Trophoblast cell (in vitro differentiated cells and primary cell): ENCODE results near the gene CNDP2.

Experiments
- DNase-seq, 2 donors: peaks; one replicate each; pipeline ENCODE4 v3.0.0-alpha.2; 2016
- H2AFZ ChIP-seq: 2 replicates; pipeline ENCODE4 v1.6.1; 2013; ENCODE audit warnings: low read length, moderate library complexity, mild to moderate bottlenecking; ENCODE audit not compliant: insufficient read depth, poor library complexity
- H2AK5ac ChIP-seq: 2 replicates; pipeline ENCODE4 v1.6.1; 2013; ENCODE audit warnings: mild to moderate bottlenecking, low read length
- H2BK120ac ChIP-seq: 2 replicates; pipeline ENCODE4 v1.6.1; 2013; ENCODE audit warnings: low read length, mild to moderate bottlenecking, moderate library complexity; ENCODE audit not compliant: insufficient read depth, poor library complexity
- H2BK12ac ChIP-seq: 2 replicates; pipeline ENCODE4 v1.6.1; 2013; ENCODE audit warnings: mild to moderate bottlenecking, low read length, moderate library complexity
- H2BK5ac ChIP-seq: 2 replicates; pipeline ENCODE4 v1.6.1; 2013; ENCODE audit warnings: low read length, low read depth, moderate library complexity, mild to moderate bottlenecking; ENCODE audit not compliant: poor library complexity
- H3K14ac ChIP-seq: 2 replicates; pipeline ENCODE4 v1.6.1; 2013; ENCODE audit warnings: mild to moderate bottlenecking, low read length
- H3K18ac ChIP-seq: 2 replicates; pipeline ENCODE4 v1.6.1; 2013; ENCODE audit warnings: mild to moderate bottlenecking, low read length
- H3K23ac ChIP-seq: 2 replicates; pipeline ENCODE4 v1.6.1; 2013; ENCODE audit warnings: low read length
- H3K27ac ChIP-seq: 2 replicates; pipeline ENCODE4 v1.5.1; 2013; ENCODE audit warnings: low read depth, mild to moderate bottlenecking, inconsistent platforms, low read length, moderate library complexity
- H3K27me3 ChIP-seq: 2 replicates; pipeline ENCODE4 v1.6.1; 2013; ENCODE audit warnings: inconsistent platforms, mild to moderate bottlenecking, low read length, moderate library complexity; ENCODE audit not compliant: insufficient read depth
- H3K36me3 ChIP-seq, 2 experiments: 1 replicate in 1 of 2; 2 replicates in 1 of 2; pipeline ENCODE4 v1.6.1; 2013; ENCODE audit warnings: low read length in 2 of 2, mild to moderate bottlenecking in 2 of 2, moderate library complexity in 1 of 2; ENCODE audit not compliant: insufficient read depth in 2 of 2, control insufficient read depth in 1 of 2
- H3K4ac ChIP-seq: 2 replicates; pipeline ENCODE4 v1.6.1; 2013; ENCODE audit warnings: low read depth, mild to moderate bottlenecking, low read length, moderate library complexity
- H3K4me1 ChIP-seq, 2 experiments: 1 replicate in 1 of 2; 2 replicates in 1 of 2; pipeline ENCODE4 v1.6.1; 2013; ENCODE audit warnings: low read length in 2 of 2, mild to moderate bottlenecking in 2 of 2, moderate library complexity in 1 of 2; ENCODE audit not compliant: insufficient read depth in 2 of 2, control insufficient read depth in 1 of 2
- H3K4me2 ChIP-seq: 2 replicates; pipeline ENCODE4 v1.6.1; 2013; ENCODE audit warnings: inconsistent platforms, mild to moderate bottlenecking, low read length, moderate library complexity
- H3K4me3 ChIP-seq: 2 replicates; pipeline ENCODE4 v1.5.1; 2013; ENCODE audit warnings: mild to moderate bottlenecking, low read depth, low read length, inconsistent platforms
- H3K79me1 ChIP-seq: one replicate; pipeline ENCODE4 v1.6.1; 2013; ENCODE audit warnings: low read length
- H3K79me2 ChIP-seq: 2 replicates; pipeline ENCODE4 v1.6.1; 2013; ENCODE audit warnings: low read length, mild to moderate bottlenecking; ENCODE audit not compliant: control insufficient read depth, insufficient read depth, poor library complexity
- H3K9ac ChIP-seq: 2 replicates; pipeline ENCODE4 v1.6.1; 2013; ENCODE audit warnings: mild to moderate bottlenecking, low read length
- H3K9me3 ChIP-seq: 2 replicates; pipeline ENCODE4 v1.6.1; 2013; ENCODE audit warnings: low read depth, mild to moderate bottlenecking, control low read depth, inconsistent platforms, low read length; ENCODE audit not compliant: insufficient read depth
- H4K12ac ChIP-seq: 2 replicates; pipeline ENCODE4 v1.6.1; 2013; ENCODE audit warnings: low read depth, mild to moderate bottlenecking, low read length, moderate library complexity
- H4K8ac ChIP-seq: 2 replicates; pipeline ENCODE4 v1.6.1; 2013; ENCODE audit warnings: low read depth, mild to moderate bottlenecking, low read length, moderate library complexity
- H4K91ac ChIP-seq: one replicate; pipeline ENCODE4 v1.6.1; 2013; ENCODE audit warnings: low read depth, mild to moderate bottlenecking, low read length, moderate library complexity
- WGBS: extraction: QIAGEN DNeasy Blood & Tissue Kit; methylation state at CpG from one replicate; pipeline ENCODE4 v1.1.7; 2013; ENCODE audit warnings: missing lambda C conversion rate; ENCODE audit not compliant: insufficient read length, insufficient coverage; ENCODE audit errors: extremely low coverage; 5-methylcytosine and 5-hydroxymethylcytosine counted together

The CNDP2 gene

DNA sequence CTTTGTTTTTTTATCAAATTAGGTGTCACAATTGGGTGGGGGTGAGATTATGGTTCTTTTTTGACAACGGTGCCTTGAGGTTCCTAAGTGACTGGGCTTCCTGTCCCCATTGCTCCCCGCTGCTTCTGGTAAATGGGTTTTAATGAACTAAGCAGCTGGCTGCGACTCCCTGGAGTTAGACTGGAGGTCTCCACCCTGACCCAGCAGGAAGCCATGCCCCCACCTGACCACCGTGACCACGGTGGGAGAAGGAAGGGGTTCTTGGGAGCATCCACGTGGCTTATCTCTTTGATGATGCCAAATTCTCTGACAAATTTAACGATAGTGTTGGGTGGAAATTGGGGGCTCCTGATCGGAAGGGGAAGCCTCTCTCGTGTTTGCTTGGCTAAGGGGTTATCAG, 12.2 kb downstream of the CNDP2 start:
- Histone ChIP-seq H2BK120ac (no peak overlapping the region), H3K4me3 (no peak overlapping the region), H3K4me1 (peaks cover 0 to 2% of the 10 kb centered on the region in 2 experiments), H3K9me3 (no peaks in the 10 kb centered on the region), H3K4me2 (no peak overlapping the region), H4K91ac (no peak overlapping the region), H2BK5ac (no peak overlapping the region), H3K36me3 (peaks cover 82 to 83% of the 10 kb centered on the region in 2 experiments), H3K23ac (no peak overlapping the region), H3K27ac (no peak overlapping the region), H3K9ac (no peak overlapping the region), H3K4ac (no peak overlapping the region), H2BK12ac (no peak overlapping the region), H3K14ac (no peak overlapping the region), H2AK5ac (no peak overlapping the region), H4K12ac (no peak overlapping the region), H3K27me3 (no peaks in the 10 kb centered on the region), H4K8ac (no peak overlapping the region), H3K18ac (no peak overlapping the region), H3K79me2 (peaks cover 3% of the 10 kb centered on the region), H2AFZ (no peak overlapping the region), H3K79me1 (no peaks in the 10 kb centered on the region)
- no peak for DNase-seq
- WGBS, result no CpG with 5 or more reads among the region's 9 CpGs

DNA sequence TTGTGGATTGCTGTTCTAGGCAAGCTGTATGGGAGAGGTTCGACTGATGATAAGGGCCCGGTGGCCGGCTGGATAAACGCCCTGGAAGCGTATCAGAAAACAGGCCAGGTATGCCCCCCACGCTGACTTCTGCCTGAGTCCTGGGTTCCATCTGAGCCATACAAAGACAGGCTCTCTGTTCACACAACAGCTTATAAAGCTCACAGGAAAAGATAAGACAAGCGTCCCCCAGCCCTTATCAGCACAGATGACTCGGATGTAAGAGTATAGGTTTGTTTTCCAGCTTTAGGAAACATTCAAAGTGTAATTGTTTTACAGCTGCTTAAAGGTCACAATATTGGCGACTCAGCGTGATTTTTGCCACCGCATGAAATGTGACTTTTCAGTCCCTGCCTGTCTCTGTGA, 12.7 kb downstream of the CNDP2 start:
- Histone ChIP-seq H3K79me2 (peaks cover 3% of the 10 kb centered on the region), H3K4me1 (peaks cover 0 to 2% of the 10 kb centered on the region in 2 experiments), H3K14ac (no peak overlapping the region), H2BK5ac (no peak overlapping the region), H3K4ac (no peak overlapping the region), H4K91ac (no peak overlapping the region), H3K23ac (no peak overlapping the region), H3K36me3 (peaks cover 83% of the 10 kb centered on the region in 2 experiments), H3K27ac (no peak overlapping the region), H3K9me3 (no peaks in the 10 kb centered on the region), H4K8ac (no peak overlapping the region), H2AK5ac (no peak overlapping the region), H3K27me3 (no peaks in the 10 kb centered on the region), H2BK12ac (no peak overlapping the region), H3K4me3 (no peak overlapping the region), H3K79me1 (no peaks in the 10 kb centered on the region), H4K12ac (no peak overlapping the region), H3K9ac (no peak overlapping the region), H3K4me2 (no peak overlapping the region), H2BK120ac (no peak overlapping the region), H3K18ac (no peak overlapping the region), H2AFZ (no peak overlapping the region)
- WGBS, result no CpG with 5 or more reads among the region's 11 CpGs
- no peak for DNase-seq

DNA sequence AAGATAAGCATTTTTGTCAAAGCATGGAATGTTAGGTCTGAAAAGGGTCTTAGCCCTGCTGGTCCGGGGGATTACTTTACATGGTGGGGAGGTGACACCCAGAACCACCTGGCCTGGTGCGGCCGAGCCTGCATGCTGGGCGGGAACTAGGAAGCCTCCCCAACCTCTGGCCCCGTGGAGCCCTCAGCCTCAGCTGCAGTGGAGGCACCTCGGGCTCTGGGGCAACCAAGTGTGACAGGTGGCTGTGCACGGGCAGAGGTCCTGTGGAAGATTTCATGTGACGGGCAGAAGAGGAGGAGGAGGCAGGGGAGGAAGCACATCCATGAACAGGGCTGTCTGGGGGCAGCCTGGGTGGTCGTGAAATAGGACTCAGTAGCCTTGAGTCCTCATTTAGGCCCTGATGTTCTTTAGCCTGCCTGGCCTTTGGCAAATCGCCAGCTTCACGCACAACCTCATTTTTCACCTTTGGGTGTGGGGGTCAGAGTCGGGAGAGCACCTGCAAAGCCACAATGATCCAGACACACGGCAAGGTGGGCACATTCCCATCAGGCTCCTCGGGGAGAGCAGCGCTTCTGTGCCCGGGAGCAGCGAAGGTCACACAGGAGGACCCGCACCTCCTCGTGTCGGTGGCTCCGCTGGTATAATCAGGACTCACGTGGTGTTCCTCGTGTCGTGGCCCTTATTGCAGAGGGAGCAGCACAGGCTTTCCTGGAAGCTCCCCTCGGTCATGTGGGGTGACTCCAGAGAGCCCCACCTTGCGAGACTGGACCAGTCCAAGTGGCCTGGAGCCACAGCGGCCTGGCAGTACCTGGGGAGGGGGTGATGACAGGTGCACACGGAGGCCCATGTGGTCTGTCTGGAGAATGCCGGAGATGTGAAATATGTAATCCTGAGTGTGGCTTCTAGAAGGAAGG, 13.9 kb downstream of the CNDP2 start:
- Histone ChIP-seq H4K8ac (no peak overlapping the region), H3K23ac (no peak overlapping the region), H3K14ac (no peak overlapping the region), H2BK120ac (no peak overlapping the region), H2BK12ac (no peak overlapping the region), H3K4ac (no peak overlapping the region), H3K4me1 (peaks cover 0 to 2% of the 10 kb centered on the region in 2 experiments), H3K4me2 (no peak overlapping the region), H3K4me3 (no peak overlapping the region), H2AFZ (no peak overlapping the region), H2BK5ac (no peak overlapping the region), H3K27ac (no peak overlapping the region), H2AK5ac (no peak overlapping the region), H4K91ac (no peak overlapping the region), H3K27me3 (no peaks in the 10 kb centered on the region), H3K9ac (no peak overlapping the region), H3K36me3 (peaks cover 84 to 85% of the 10 kb centered on the region in 2 experiments), H3K79me1 (no peaks in the 10 kb centered on the region), H4K12ac (no peak overlapping the region), H3K79me2 (peaks cover 3% of the 10 kb centered on the region), H3K18ac (peak overlapping the region; percentile 17), H3K9me3 (no peaks in the 10 kb centered on the region)
- no peak for DNase-seq
- WGBS, result no CpG with 5 or more reads among the region's 29 CpGs

DNA sequence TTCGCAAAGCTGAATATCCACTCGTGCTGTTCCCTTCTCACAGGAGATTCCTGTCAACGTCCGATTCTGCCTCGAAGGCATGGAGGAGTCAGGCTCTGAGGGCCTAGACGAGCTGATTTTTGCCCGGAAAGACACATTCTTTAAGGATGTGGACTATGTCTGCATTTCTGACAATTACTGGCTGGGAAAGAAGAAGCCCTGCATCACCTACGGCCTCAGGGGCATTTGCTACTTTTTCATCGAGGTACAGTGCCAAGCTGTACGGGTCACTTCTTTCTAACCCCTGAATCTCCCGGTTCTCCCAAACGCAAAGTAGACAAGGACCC, 14.6 kb downstream of the CNDP2 start:
- H3K4ac ChIP-seq, result no peak overlapping the region
- no peak overlapping the region for H4K12ac ChIP-seq
- H3K27me3 ChIP-seq, result no peaks in the 10 kb centered on the region
- H3K36me3 ChIP-seq, result peaks cover 85 to 89% of the 10 kb centered on the region in 2 experiments
- no peak overlapping the region for H3K23ac ChIP-seq
- no peak overlapping the region for H2BK5ac ChIP-seq
- H2AK5ac ChIP-seq, result no peak overlapping the region
- no peaks in the 10 kb centered on the region for H3K79me1 ChIP-seq
- no peak overlapping the region for H3K18ac ChIP-seq
- peaks cover 2 to 4% of the 10 kb centered on the region in 2 experiments for H3K4me1 ChIP-seq
- H3K4me3 ChIP-seq, result no peak overlapping the region
- no peak overlapping the region for H4K8ac ChIP-seq
- no peak overlapping the region for H4K91ac ChIP-seq
- no peak overlapping the region for H3K27ac ChIP-seq
- peak; percentile 83 to 87 for DNase-seq
- WGBS, result no CpG with 5 or more reads among the region's 12 CpGs
- H3K79me2 ChIP-seq, result peaks cover 3% of the 10 kb centered on the region
- no peak overlapping the region for H3K14ac ChIP-seq
- H2BK120ac ChIP-seq, result no peak overlapping the region
- H2AFZ ChIP-seq, result no peak overlapping the region
- no peak overlapping the region for H2BK12ac ChIP-seq
- no peaks in the 10 kb centered on the region for H3K9me3 ChIP-seq
- no peak overlapping the region for H3K9ac ChIP-seq
- H3K4me2 ChIP-seq, result no peak overlapping the region
